ENCODE data around the gene VDAC1. TPM values are rescaled to one million over a fixed set of nuclear protein-coding genes. Genes with fewer than 3 reads are reported as not detected.
"Not testable (repeated sequence)": the region's sequence is repeated elsewhere in the genome, so short reads cannot be mapped to it uniquely, and the experiment has no call there.

Gene VDAC1
- total and polyA plus RNA-seq, 2 donors (not counting 1 experiment from before 2014, with no cell fraction given): 202 to 281 TPM

DNA sequence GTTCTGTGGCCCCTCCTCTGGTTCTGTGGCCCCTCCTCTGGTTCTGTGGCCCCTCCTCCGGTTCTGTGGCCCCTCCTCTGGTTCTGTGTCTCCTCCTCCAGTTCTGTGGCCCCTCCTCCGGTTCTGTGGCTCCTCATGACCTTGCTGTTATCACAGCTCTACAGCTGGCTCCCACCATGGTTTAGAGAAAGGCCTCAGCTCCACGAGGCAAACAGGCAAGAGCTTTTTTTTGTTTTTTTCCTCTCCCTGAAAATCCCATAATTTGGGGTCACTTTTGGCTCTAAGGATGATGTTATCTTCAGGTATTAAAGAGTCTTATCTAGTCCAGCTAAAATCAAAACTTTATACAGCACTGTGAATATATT is 68.1 kb downstream of the VDAC1 start:
- no peak for DNase-seq (ENCODE audit: low read depth in 2 of 2)

DNA sequence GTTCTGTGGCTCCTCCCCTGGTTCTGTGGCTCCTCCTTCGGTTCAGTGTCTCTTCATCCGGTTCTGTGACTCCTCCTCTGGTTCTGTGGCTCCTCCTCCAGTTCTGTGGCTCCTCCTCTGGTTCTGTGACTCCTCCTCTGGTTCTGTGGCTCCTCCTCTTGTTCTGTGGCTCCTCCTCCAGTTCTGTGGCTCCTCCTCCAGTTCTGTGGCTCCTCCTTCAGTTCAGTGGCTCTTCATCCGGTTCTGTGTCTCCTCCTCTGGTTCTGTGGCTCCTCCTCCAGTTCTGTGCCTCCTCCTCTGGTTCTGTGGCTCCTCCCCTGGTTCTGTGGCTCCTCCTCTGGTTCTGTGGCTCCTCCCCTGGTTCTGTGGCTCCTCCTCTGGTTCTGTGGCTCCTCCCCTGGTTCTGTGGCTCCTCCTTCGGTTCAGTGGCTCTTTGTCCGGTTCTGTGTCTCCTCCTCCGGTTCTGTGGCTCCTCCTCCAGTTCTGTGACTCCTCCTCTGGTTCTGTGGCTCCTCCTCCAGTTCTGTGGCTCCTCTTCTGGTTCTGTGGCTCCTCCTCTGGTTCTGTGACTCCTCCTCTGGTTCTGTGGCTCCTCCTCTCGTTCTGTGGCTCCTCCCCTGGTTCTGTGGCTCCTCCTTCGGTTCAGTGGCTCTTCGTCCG is 68.7 kb downstream of the VDAC1 start:
- not testable (repeated sequence) for H3K27ac ChIP-seq (ENCODE audit: insufficient read depth, low read length); H3K27me3 ChIP-seq (ENCODE audit: control insufficient read depth, insufficient read depth, low read length); H4K20me1 ChIP-seq (ENCODE audit: control insufficient read depth, extremely low read depth, insufficient read depth, low read length); H3K36me3 ChIP-seq (ENCODE audit: control insufficient read depth, insufficient read depth, low read length); H3K4me1 ChIP-seq (ENCODE audit: control insufficient read depth, extremely low read depth, insufficient read depth, low read length); H3K9me3 ChIP-seq (ENCODE audit: control insufficient read depth, insufficient read depth, low read depth, low read length); DNase-seq (ENCODE audit: low read depth in 2 of 2); H3K4me2 ChIP-seq (ENCODE audit: extremely low read depth, insufficient read depth, low read length); H3K79me2 ChIP-seq (ENCODE audit: control insufficient read depth, insufficient read depth, low read length); H3K9ac ChIP-seq (ENCODE audit: insufficient read depth, low read length); H3K4me3 ChIP-seq (replicated peaks in 1 of 4; ENCODE audit: control extremely low read depth in 1 of 4, insufficient read depth in 1 of 4, low read depth in 3 of 4, low read length in 4 of 4); H2AFZ ChIP-seq (ENCODE audit: low read length)

More for the DNA sequence above, 68.1 kb downstream of the VDAC1 start:
- TF ChIP-seq, protein P1, sequence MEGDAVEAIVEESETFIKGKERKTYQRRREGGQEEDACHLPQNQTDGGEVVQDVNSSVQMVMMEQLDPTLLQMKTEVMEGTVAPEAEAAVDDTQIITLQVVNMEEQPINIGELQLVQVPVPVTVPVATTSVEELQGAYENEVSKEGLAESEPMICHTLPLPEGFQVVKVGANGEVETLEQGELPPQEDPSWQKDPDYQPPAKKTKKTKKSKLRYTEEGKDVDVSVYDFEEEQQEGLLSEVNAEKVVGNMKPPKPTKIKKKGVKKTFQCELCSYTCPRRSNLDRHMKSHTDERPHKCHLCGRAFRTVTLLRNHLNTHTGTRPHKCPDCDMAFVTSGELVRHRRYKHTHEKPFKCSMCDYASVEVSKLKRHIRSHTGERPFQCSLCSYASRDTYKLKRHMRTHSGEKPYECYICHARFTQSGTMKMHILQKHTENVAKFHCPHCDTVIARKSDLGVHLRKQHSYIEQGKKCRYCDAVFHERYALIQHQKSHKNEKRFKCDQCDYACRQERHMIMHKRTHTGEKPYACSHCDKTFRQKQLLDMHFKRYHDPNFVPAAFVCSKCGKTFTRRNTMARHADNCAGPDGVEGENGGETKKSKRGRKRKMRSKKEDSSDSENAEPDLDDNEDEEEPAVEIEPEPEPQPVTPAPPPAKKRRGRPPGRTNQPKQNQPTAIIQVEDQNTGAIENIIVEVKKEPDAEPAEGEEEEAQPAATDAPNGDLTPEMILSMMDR (conservative IDR thresholded peaks at IDR 0.05 in 1 of 2, IDR thresholded peaks at IDR 0.05 in 1 of 2; ENCODE audit: low read depth in 1 of 2, low read length in 2 of 2): no peak
- TF ChIP-seq EZH2 (IDR thresholded peaks at IDR 0.05; ENCODE audit: low read length, missing control alignments): no peak
- no peak overlapping the region for H3K4me2 ChIP-seq (ENCODE audit: extremely low read depth, insufficient read depth, low read length)
- no peaks in the 10 kb centered on the region for H3K79me2 ChIP-seq (ENCODE audit: control insufficient read depth, insufficient read depth, low read length)
- H3K4me1 ChIP-seq (ENCODE audit: control insufficient read depth, extremely low read depth, insufficient read depth, low read length): no peaks in the 10 kb centered on the region
- no peaks in the 10 kb centered on the region for H3K9me3 ChIP-seq (ENCODE audit: control insufficient read depth, insufficient read depth, low read depth, low read length)
- H4K20me1 ChIP-seq (ENCODE audit: control insufficient read depth, extremely low read depth, insufficient read depth, low read length): no peaks in the 10 kb centered on the region
- H3K27me3 ChIP-seq (ENCODE audit: control insufficient read depth, insufficient read depth, low read length): peaks cover 7% of the 10 kb centered on the region
- H2AFZ ChIP-seq (ENCODE audit: low read length): no peak overlapping the region
- no peak overlapping the region for H3K27ac ChIP-seq (ENCODE audit: insufficient read depth, low read length)
- no peak overlapping the region for H3K9ac ChIP-seq (ENCODE audit: insufficient read depth, low read length)
- no peak overlapping the region for H3K4me3 ChIP-seq (replicated peaks in 1 of 4; ENCODE audit: control extremely low read depth in 1 of 4, insufficient read depth in 1 of 4, low read depth in 3 of 4, low read length in 4 of 4)
- H3K36me3 ChIP-seq (ENCODE audit: control insufficient read depth, insufficient read depth, low read length): no peaks in the 10 kb centered on the region

DNA sequence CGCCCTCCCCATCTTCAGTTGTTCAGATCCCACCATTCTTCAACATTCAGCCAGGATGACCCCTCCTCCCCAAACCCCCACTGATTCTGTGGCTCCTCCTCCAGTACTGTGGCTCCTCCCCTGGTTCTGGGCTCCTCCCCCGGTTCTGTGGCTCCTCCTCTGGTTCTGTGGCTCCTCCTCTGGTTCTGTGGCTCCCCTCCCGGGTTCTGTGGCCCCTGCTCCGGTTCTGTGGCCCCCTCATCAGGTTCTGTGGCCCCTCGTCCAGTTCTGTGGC is 69.2 kb downstream of the VDAC1 start:
- Histone ChIP-seq H3K79me2 (ENCODE audit: control insufficient read depth, insufficient read depth, low read length) (no peaks in the 10 kb centered on the region), H3K36me3 (ENCODE audit: control insufficient read depth, insufficient read depth, low read length) (no peaks in the 10 kb centered on the region), H3K4me3 (replicated peaks in 1 of 4; ENCODE audit: control extremely low read depth in 1 of 4, insufficient read depth in 1 of 4, low read depth in 3 of 4, low read length in 4 of 4) (no peak overlapping the region), H2AFZ (ENCODE audit: low read length) (no peak overlapping the region), H3K4me2 (ENCODE audit: extremely low read depth, insufficient read depth, low read length) (no peak overlapping the region), H3K4me1 (ENCODE audit: control insufficient read depth, extremely low read depth, insufficient read depth, low read length) (no peaks in the 10 kb centered on the region), H4K20me1 (ENCODE audit: control insufficient read depth, extremely low read depth, insufficient read depth, low read length) (no peaks in the 10 kb centered on the region), H3K27ac (ENCODE audit: insufficient read depth, low read length) (no peak overlapping the region), H3K9ac (ENCODE audit: insufficient read depth, low read length) (no peak overlapping the region), H3K9me3 (ENCODE audit: control insufficient read depth, insufficient read depth, low read depth, low read length) (no peaks in the 10 kb centered on the region), H3K27me3 (ENCODE audit: control insufficient read depth, insufficient read depth, low read length) (peaks cover 7% of the 10 kb centered on the region)
- DNase-seq (ENCODE audit: low read depth in 2 of 2): no peak
- no peak for TF ChIP-seq EZH2 (IDR thresholded peaks at IDR 0.05; ENCODE audit: low read length, missing control alignments)
- TF ChIP-seq, protein P1 (conservative IDR thresholded peaks at IDR 0.05 in 1 of 2, IDR thresholded peaks at IDR 0.05 in 1 of 2; ENCODE audit: low read depth in 1 of 2, low read length in 2 of 2): no peak

Measured in fibroblast of lung (primary cell).